K562 (cell line): Measurements from ENCODE around the gene SHISA7. TPM values are rescaled to one million over a fixed set of nuclear protein-coding genes. Genes with fewer than 3 reads are reported as not detected.
A peak's percentile ranks its signal among the peaks of the same experiment; 100 is the strongest.

Experiments
- FIP1L1 ChIP-seq: fragments of 200-400 bp; formaldehyde crosslinking; IDR thresholded peaks from 2 replicates; pipeline ENCODE4 v1.6.1; 2018; ENCODE audit warnings: mild to moderate bottlenecking, low read depth, low read length; ENCODE audit not compliant: poor library complexity, severe bottlenecking
- FOXK1 ChIP-seq: sonication (generic); formaldehyde crosslinking; IDR thresholded peaks from 2 replicates; pipeline ENCODE4 v1.8.0; 2022; ENCODE audit warnings: missing genetic modification reagents, mild to moderate bottlenecking, borderline replicate concordance
- HDAC3 ChIP-seq: fragments of 450-650 bp; IDR thresholded peaks from 2 replicates; pipeline ENCODE4 v1.6.1; 2018; ENCODE audit warnings: borderline replicate concordance, mild to moderate bottlenecking, moderate library complexity; ENCODE audit not compliant: partially characterized antibody
- HNRNPK ChIP-seq: fragments of 200-400 bp; formaldehyde crosslinking; IDR thresholded peaks from one replicate; pipeline ENCODE4 v1.6.1; 2018; ENCODE audit warnings: mild to moderate bottlenecking, low read depth, low read length; ENCODE audit not compliant: poor library complexity, severe bottlenecking
- KAT2B ChIP-seq: IDR thresholded peaks from one replicate; pipeline ENCODE4 v1.6.1; 2012; ENCODE audit warnings: low read depth, mild to moderate bottlenecking, control low read depth, inconsistent platforms, low read length, moderate library complexity
- KDM5B ChIP-seq: fragments of 200-600 bp; sonication (generic); IDR thresholded peaks from 2 replicates; pipeline ENCODE4 v1.6.1; 2012; ENCODE audit warnings: low read depth, mild to moderate bottlenecking, moderate library complexity, low read length, control low read depth, inconsistent platforms; ENCODE audit not compliant: insufficient replicate concordance
- NCOR1 ChIP-seq: fragments of 450-650 bp; IDR thresholded peaks from 2 replicates; pipeline ENCODE4 v1.6.1; 2016; ENCODE audit warnings: mild to moderate bottlenecking, moderate library complexity
- NFATC3 ChIP-seq: fragments of 450-650 bp; IDR thresholded peaks from 2 replicates; pipeline ENCODE4 v1.6.1; 2017; ENCODE audit warnings: mild to moderate bottlenecking
- NFIC ChIP-seq: fragments of 450-650 bp; IDR thresholded peaks from 2 replicates; pipeline ENCODE4 v1.6.1; 2017; ENCODE audit warnings: mild to moderate bottlenecking, inconsistent platforms
- RBFOX2 ChIP-seq: fragments of 200-400 bp; formaldehyde crosslinking; IDR thresholded peaks from 2 replicates; pipeline ENCODE4 v1.6.1; 2017; ENCODE audit warnings: low read depth, mild to moderate bottlenecking, low read length, moderate library complexity
- SIN3B ChIP-seq: fragments of 450-650 bp; IDR thresholded peaks from 2 replicates; pipeline ENCODE4 v1.6.1; 2017; ENCODE audit warnings: low read depth, mild to moderate bottlenecking, moderate library complexity
- SOX6 ChIP-seq: fragments of 450-650 bp; IDR thresholded peaks from 2 replicates; pipeline ENCODE4 v1.6.1; 2014; ENCODE audit warnings: mild to moderate bottlenecking
- YBX1 ChIP-seq: fragments of 450-650 bp; IDR thresholded peaks from 2 replicates; pipeline ENCODE4 v1.7.1; 2016; ENCODE audit warnings: mild to moderate bottlenecking
- ZNF644 ChIP-seq: fragments of 200-800 bp; sonication (Bioruptor generic); IDR thresholded peaks from 2 replicates; pipeline ENCODE4 v1.6.1; 2016; ENCODE audit warnings: low read depth, missing genetic modification characterization, missing compliant biosample characterization
- ZNF79 ChIP-seq: fragments of 250-450 bp; sonication (Bioruptor Pico); IDR thresholded peaks from 2 replicates; pipeline ENCODE4 v1.4.0; 2020; ENCODE audit warnings: low read depth, mild to moderate bottlenecking, moderate library complexity
- polyA plus RNA-seq, 8 experiments: library from polyadenylated mRNA; depleted of rRNA in 4 of 8; stranded (reverse) in 5 of 8; unstranded in 3 of 8; fragments of >200 nt; fragmentation: Nextera tagmentation in 2 of 8; fragmentation: Illumina TruSeq in 1 of 8; extraction: Ambion mirVana in 2 of 8; extraction: Trizol in 1 of 8; gene quantifications; 2 replicates each; pipeline versions ENCODE4 v1.2.1 to v1.2.3, GENCODE V29; 2011 to 2014; ENCODE audit warnings: inconsistent platforms in 1 of 8, missing spikeins in 1 of 8
- total RNA-seq, 7 experiments: library from RNA; depleted of rRNA in 6 of 7; stranded (reverse); fragments of >200 nt in 6 of 7; fragmentation: Illumina TruSeq in 2 of 7; extraction: Trizol in 2 of 7; gene quantifications; 2 replicates each; pipeline versions ENCODE4 v1.2.1 to v1.2.3, GENCODE V29; 2011 to 2021; ENCODE audit warnings: low replicate concordance in 1 of 7
- TF ChIP-seq, protein P1 (sequence below), 2 experiments: fragments of 150-350 bp in 1 of 2; IDR thresholded peaks; 2 replicates each; pipeline ENCODE4 v1.6.1; 2012 to 2016; ENCODE audit warnings: low read depth in 2 of 2, low read length in 2 of 2, mild to moderate bottlenecking in 1 of 2, moderate library complexity in 1 of 2
- TF ChIP-seq, protein P2 (sequence below), 2 experiments: fragments of 450-650 bp; conservative IDR thresholded peaks; 2 replicates each; pipeline ENCODE4 v1.6.1; 2017; ENCODE audit warnings: mild to moderate bottlenecking in 2 of 2, moderate library complexity in 2 of 2
- TF ChIP-seq, protein P3 (sequence below): fragments of 250-450 bp; sonication (Bioruptor Pico); IDR thresholded peaks from 2 replicates; pipeline ENCODE4 v1.8.0; 2021; ENCODE audit warnings: borderline replicate concordance, mild to moderate bottlenecking, moderate library complexity; ENCODE audit not compliant: poor library complexity, severe bottlenecking
- TF ChIP-seq, protein P4 (sequence below): sonication (generic); formaldehyde crosslinking; IDR thresholded peaks from 2 replicates; pipeline ENCODE4 v1.8.0; 2022; ENCODE audit warnings: mild to moderate bottlenecking, missing genetic modification reagents

Gene SHISA7
- total and polyA plus RNA-seq, 9 of the 15 experiments (the other 6 are each of a cell fraction or from before 2014, with no cell fraction given) = 0.01 to 0.40 (median 0.07) TPM

DNA sequence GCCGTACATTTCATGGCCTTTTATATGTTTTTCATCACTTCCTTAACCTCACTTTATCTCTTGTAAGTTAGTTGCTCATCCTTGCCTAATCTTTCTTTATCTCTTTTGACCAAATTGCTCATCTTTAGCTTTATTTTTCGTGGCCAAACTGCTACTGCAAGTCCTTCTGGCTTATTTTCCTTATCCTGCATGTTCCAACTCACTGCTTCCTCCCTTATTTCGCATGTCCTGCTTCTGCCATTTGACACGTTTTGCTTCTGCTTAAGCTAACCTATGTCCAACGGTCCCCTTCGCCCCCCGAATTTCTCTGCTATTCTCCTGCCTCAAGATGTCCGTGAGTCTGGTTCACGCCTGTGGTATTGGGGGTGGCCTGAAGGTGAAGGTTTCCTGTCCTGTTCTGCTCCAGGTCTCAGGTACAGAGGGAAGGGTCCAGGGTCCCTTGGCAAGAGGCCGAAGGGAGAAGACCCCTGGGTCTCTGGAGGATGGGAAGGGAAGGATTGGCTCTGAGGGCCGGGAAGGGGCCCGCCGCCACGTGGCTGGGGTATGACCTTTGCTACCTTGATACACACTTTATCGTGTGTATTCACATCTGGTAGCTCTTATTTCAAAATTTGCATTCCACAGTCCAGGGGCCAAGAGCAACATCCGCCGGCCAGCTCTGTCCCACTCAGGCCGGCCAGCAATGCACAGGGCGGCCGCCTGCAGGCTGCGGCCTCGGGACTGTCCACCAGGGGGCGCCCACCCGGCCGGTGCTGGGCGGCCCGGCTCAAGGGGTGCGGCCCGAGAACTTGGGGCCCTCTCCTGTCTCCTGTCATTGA lies 24.3 kb upstream of the SHISA7 start (continued):
- TF ChIP-seq, protein P1, sequence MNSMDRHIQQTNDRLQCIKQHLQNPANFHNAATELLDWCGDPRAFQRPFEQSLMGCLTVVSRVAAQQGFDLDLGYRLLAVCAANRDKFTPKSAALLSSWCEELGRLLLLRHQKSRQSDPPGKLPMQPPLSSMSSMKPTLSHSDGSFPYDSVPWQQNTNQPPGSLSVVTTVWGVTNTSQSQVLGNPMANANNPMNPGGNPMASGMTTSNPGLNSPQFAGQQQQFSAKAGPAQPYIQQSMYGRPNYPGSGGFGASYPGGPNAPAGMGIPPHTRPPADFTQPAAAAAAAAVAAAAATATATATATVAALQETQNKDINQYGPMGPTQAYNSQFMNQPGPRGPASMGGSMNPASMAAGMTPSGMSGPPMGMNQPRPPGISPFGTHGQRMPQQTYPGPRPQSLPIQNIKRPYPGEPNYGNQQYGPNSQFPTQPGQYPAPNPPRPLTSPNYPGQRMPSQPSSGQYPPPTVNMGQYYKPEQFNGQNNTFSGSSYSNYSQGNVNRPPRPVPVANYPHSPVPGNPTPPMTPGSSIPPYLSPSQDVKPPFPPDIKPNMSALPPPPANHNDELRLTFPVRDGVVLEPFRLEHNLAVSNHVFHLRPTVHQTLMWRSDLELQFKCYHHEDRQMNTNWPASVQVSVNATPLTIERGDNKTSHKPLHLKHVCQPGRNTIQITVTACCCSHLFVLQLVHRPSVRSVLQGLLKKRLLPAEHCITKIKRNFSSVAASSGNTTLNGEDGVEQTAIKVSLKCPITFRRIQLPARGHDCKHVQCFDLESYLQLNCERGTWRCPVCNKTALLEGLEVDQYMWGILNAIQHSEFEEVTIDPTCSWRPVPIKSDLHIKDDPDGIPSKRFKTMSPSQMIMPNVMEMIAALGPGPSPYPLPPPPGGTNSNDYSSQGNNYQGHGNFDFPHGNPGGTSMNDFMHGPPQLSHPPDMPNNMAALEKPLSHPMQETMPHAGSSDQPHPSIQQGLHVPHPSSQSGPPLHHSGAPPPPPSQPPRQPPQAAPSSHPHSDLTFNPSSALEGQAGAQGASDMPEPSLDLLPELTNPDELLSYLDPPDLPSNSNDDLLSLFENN (IDR thresholded peaks at IDR 0.05; ENCODE audit: low read depth in 2 of 2, low read length in 2 of 2) = 0 out of 4 replicates have a peak, but pooled peaks of 1 of the 2 experiments have one; percentile 4
- TF ChIP-seq, protein P2, sequence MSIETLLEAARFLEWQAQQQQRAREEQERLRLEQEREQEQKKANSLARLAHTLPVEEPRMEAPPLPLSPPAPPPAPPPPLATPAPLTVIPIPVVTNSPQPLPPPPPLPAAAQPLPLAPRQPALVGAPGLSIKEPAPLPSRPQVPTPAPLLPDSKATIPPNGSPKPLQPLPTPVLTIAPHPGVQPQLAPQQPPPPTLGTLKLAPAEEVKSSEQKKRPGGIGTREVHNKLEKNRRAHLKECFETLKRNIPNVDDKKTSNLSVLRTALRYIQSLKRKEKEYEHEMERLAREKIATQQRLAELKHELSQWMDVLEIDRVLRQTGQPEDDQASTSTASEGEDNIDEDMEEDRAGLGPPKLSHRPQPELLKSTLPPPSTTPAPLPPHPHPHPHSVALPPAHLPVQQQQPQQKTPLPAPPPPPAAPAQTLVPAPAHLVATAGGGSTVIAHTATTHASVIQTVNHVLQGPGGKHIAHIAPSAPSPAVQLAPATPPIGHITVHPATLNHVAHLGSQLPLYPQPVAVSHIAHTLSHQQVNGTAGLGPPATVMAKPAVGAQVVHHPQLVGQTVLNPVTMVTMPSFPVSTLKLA (conservative IDR thresholded peaks at IDR 0.05) = peak; percentile 83 to 86
- TF ChIP-seq FIP1L1 (peak; percentile 58), ZNF79 (CRISPR knock-in tag) (no peak), SIN3B (no peak), RBFOX2 (peak; percentile 92), KAT2B (no peak), HDAC3 (peak; percentile 81), FOXK1 (CRISPR knock-in tag) (peak; percentile 59; the same call in 1 of the 2 replicates), KDM5B (no peak), NFATC3 (no peak), ZNF644 (peak; percentile 82), NFIC (peak; percentile 74), HNRNPK (no peak), YBX1 (no peak), SOX6 (peak; percentile 88), NCOR1 (peak; percentile 88)
- TF ChIP-seq, protein P3, sequence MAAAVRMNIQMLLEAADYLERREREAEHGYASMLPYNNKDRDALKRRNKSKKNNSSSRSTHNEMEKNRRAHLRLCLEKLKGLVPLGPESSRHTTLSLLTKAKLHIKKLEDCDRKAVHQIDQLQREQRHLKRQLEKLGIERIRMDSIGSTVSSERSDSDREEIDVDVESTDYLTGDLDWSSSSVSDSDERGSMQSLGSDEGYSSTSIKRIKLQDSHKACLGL (CRISPR knock-in tag) = no peak
- TF ChIP-seq, protein P4, sequence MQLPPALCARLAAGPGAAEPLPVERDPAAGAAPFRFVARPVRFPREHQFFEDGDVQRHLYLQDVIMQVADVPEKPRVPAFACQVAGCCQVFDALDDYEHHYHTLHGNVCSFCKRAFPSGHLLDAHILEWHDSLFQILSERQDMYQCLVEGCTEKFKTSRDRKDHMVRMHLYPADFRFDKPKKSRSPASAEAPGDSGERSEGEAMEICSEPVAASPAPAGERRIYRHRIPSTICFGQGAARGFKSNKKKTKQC = no peak
